Fibroblast of skin of right quadriceps (primary cell): Measurements from ENCODE around the gene AKAP9.
"Not testable (repeated sequence)": the region's sequence is repeated elsewhere in the genome, so short reads cannot be mapped to it uniquely, and the experiment has no call there.

Experiments used
- DNase-seq: peaks from one replicate; pipeline ENCODE4 v3.0.0-alpha.2; 2013

AKAP9 gene

GRCh38 chr7:91947948-91948347 is 7.3 kb downstream of the AKAP9 start:
- no peak for DNase-seq

- no peak for DNase-seq
Measured at GRCh38 chr7:91949221-91950009, 8.8 kb downstream of the AKAP9 start.

GRCh38 chr7:91953618-91954017 is 13.0 kb downstream of the AKAP9 start:
- peak; percentile 13 for DNase-seq

- DNase-seq: not testable (repeated sequence)
Measured at GRCh38 chr7:91956464-91956863, 15.8 kb downstream of the AKAP9 start.

- DNase-seq: no peak
Measured at GRCh38 chr7:91957232-91957631, 16.6 kb downstream of the AKAP9 start.

- no peak for DNase-seq
Measured at GRCh38 chr7:91957823-91958222, 17.2 kb downstream of the AKAP9 start.

- no peak for DNase-seq
Measured at GRCh38 chr7:91959023-91959422, 18.4 kb downstream of the AKAP9 start.

GRCh38 chr7:91961816-91962215 is 21.2 kb downstream of the AKAP9 start:
- DNase-seq: no peak

- no peak for DNase-seq
Measured at GRCh38 chr7:91962419-91962818, 21.8 kb downstream of the AKAP9 start.

- DNase-seq: not testable (repeated sequence)
Measured at GRCh38 chr7:91967513-91967912, 26.9 kb downstream of the AKAP9 start.

- no peak for DNase-seq
Measured at GRCh38 chr7:91973639-91974038, 33.0 kb downstream of the AKAP9 start.

- DNase-seq: no peak
Measured at GRCh38 chr7:91974066-91974465, 33.4 kb downstream of the AKAP9 start.

GRCh38 chr7:91976743-91977142 is 36.1 kb downstream of the AKAP9 start:
- no peak for DNase-seq

GRCh38 chr7:91979590-91979989 is 38.9 kb downstream of the AKAP9 start:
- no peak for DNase-seq

GRCh38 chr7:91982352-91982751 is 41.7 kb downstream of the AKAP9 start:
- DNase-seq: not testable (repeated sequence)

GRCh38 chr7:91988213-91988612 is 47.6 kb downstream of the AKAP9 start:
- DNase-seq: no peak

GRCh38 chr7:91993976-91994375 is 53.3 kb downstream of the AKAP9 start:
- DNase-seq: no peak

- DNase-seq: no peak
Measured at GRCh38 chr7:91995391-91996105, 54.9 kb downstream of the AKAP9 start.

- no peak for DNase-seq
Measured at GRCh38 chr7:91999631-92000565, 59.2 kb downstream of the AKAP9 start.

GRCh38 chr7:92002720-92003119 is 62.1 kb downstream of the AKAP9 start:
- no peak for DNase-seq

GRCh38 chr7:92006046-92006445 is 65.4 kb downstream of the AKAP9 start:
- no peak for DNase-seq

- no peak for DNase-seq
Measured at GRCh38 chr7:92010215-92010614, 69.6 kb downstream of the AKAP9 start.

- DNase-seq: no peak
Measured at GRCh38 chr7:92013611-92014010, 72.9 kb downstream of the AKAP9 start.
